Osteoblast (primary cell): ENCODE results near the gene PPP4R3B. TPM values are rescaled to one million over a fixed set of nuclear protein-coding genes. Genes with fewer than 3 reads are reported as not detected.
"Not testable (repeated sequence)": the region's sequence is repeated elsewhere in the genome, so short reads cannot be mapped to it uniquely, and the experiment has no call there.

ENCODE experiments used
- DNase-seq: peaks from one replicate; pipeline ENCODE4 v3.0.0; 2011; ENCODE audit warnings: low spot score, mixed read lengths; ENCODE audit not compliant: insufficient read length; ENCODE audit errors: missing footprints
- H2AFZ ChIP-seq: 2 replicates; pipeline ENCODE4 v1.6.0; 2011; ENCODE audit warnings: mild to moderate bottlenecking, low read length
- H3K27ac ChIP-seq: 2 replicates; pipeline ENCODE4 v1.5.1; 2011; ENCODE audit warnings: mild to moderate bottlenecking, low read depth, low read length, moderate library complexity
- H3K27me3 ChIP-seq: 2 replicates; pipeline ENCODE4 v1.6.0; 2012; ENCODE audit warnings: mild to moderate bottlenecking, control low read depth, inconsistent platforms, low read length, moderate library complexity; ENCODE audit not compliant: insufficient read depth
- H3K36me3 ChIP-seq: 2 replicates; pipeline ENCODE4 v1.5.1; 2011; ENCODE audit warnings: mild to moderate bottlenecking, low read length, control low read depth, moderate library complexity; ENCODE audit not compliant: insufficient read depth
- H3K4me1 ChIP-seq: 2 replicates; pipeline ENCODE4 v1.5.1; 2011; ENCODE audit warnings: mild to moderate bottlenecking, low read length, control low read depth, moderate library complexity; ENCODE audit not compliant: insufficient read depth
- H3K4me2 ChIP-seq: 2 replicates; pipeline ENCODE4 v1.6.0; 2011; ENCODE audit warnings: mild to moderate bottlenecking, low read length; ENCODE audit not compliant: insufficient read depth
- H3K4me3 ChIP-seq: fragments of 200-600 bp; sonication (generic); 3 replicates; pipeline ENCODE4 v1.5.1; 2012; ENCODE audit warnings: mild to moderate bottlenecking, low read length, inconsistent platforms; ENCODE audit not compliant: insufficient read depth
- H3K79me2 ChIP-seq: 2 replicates; pipeline ENCODE4 v1.6.0; 2012; ENCODE audit warnings: mild to moderate bottlenecking, low read length, control low read depth, inconsistent platforms; ENCODE audit not compliant: insufficient read depth
- H3K9me3 ChIP-seq: 2 replicates; pipeline ENCODE4 v1.5.1; 2011; ENCODE audit warnings: low read depth, low read length, control low read depth
- H4K20me1 ChIP-seq: 2 replicates; pipeline ENCODE4 v1.6.0; 2012; ENCODE audit warnings: mild to moderate bottlenecking, low read length, control low read depth; ENCODE audit not compliant: insufficient read depth
- total RNA-seq: library from RNA; depleted of rRNA; stranded (reverse); fragments of >200 nt; gene quantifications from 2 replicates; pipeline ENCODE4 v1.2.3, GENCODE V29; 2012
- TF ChIP-seq, protein P1 (sequence below): IDR thresholded peaks from 2 replicates; pipeline ENCODE4 v1.5.1; 2011; ENCODE audit warnings: mild to moderate bottlenecking, low read depth, low read length, moderate library complexity; ENCODE audit errors: extremely low read depth

Gene PPP4R3B
- total RNA-seq, 1 donor: 37.6 TPM

DNA sequence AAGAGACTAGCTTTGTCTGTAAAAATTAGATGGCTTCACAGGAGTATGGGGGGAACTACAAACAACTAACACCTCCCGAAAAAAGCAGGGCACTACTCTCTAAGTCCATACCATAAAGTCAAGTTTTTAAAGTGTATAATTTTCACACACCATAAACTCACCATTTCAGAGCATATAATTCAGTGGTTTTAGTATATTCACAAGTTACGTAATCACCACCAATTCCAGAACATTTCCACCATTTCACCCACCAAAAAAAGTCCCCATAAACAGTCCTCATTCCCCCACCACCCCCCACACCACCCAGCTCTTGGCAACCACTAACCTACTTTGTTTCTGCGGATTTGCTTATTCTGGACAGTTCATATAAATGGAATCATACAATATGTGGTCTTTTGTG, 64.1 kb downstream of the PPP4R3B start:
- Histone ChIP-seq H3K4me3 (no peak overlapping the region), H4K20me1 (peaks cover 15% of the 10 kb centered on the region), H3K36me3 (peaks cover 11% of the 10 kb centered on the region), H3K27ac (no peak overlapping the region), H3K4me1 (peaks cover 13% of the 10 kb centered on the region), H2AFZ (no peak overlapping the region), H3K27me3 (no peaks in the 10 kb centered on the region), H3K4me2 (no peak overlapping the region), H3K79me2 (no peaks in the 10 kb centered on the region), H3K9me3 (no peaks in the 10 kb centered on the region)
- DNase-seq: no peak
- TF ChIP-seq, protein P1, sequence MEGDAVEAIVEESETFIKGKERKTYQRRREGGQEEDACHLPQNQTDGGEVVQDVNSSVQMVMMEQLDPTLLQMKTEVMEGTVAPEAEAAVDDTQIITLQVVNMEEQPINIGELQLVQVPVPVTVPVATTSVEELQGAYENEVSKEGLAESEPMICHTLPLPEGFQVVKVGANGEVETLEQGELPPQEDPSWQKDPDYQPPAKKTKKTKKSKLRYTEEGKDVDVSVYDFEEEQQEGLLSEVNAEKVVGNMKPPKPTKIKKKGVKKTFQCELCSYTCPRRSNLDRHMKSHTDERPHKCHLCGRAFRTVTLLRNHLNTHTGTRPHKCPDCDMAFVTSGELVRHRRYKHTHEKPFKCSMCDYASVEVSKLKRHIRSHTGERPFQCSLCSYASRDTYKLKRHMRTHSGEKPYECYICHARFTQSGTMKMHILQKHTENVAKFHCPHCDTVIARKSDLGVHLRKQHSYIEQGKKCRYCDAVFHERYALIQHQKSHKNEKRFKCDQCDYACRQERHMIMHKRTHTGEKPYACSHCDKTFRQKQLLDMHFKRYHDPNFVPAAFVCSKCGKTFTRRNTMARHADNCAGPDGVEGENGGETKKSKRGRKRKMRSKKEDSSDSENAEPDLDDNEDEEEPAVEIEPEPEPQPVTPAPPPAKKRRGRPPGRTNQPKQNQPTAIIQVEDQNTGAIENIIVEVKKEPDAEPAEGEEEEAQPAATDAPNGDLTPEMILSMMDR: no peak

DNA sequence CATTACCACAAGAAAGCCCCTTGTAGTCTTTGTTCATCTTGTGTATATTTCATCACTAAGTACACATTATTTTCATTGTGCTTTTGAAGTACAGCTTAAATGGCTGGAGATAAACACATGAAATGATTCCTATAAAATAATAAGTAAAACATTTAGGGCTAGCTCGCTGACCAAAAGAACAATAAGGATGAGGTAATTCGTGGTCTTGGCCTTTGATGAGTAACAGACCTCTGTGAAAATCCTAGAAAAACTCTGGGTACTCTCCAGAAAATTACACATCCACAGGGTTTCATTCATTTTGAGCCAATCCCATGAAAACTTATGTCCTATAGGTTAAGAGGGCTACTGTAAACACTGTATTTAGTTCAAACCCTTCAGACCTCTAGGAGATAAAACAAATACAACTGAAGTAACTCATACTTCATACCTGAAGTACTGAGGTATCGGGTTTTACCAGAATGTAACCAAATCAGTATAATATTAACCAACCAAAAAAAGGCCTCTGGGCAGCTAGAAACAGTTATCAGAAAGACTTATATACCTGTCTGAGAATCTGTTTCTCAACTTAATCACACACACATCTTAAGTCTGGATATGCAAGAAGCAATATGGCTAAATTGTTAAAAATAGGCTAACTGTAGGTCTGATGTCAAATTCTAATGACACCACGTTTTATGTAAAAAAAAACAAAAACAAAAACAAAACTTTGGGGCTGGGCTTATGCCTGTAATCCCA, 66.9 kb downstream of the PPP4R3B start:
- TF ChIP-seq, protein P1: no peak
- no peaks in the 10 kb centered on the region for H3K79me2 ChIP-seq
- H4K20me1 ChIP-seq: peaks cover 10% of the 10 kb centered on the region
- no peaks in the 10 kb centered on the region for H3K9me3 ChIP-seq
- peaks cover 6% of the 10 kb centered on the region for H3K4me1 ChIP-seq
- no peaks in the 10 kb centered on the region for H3K27me3 ChIP-seq
- no peak overlapping the region for H3K27ac ChIP-seq
- H3K36me3 ChIP-seq: peaks cover 8% of the 10 kb centered on the region
- peak; percentile 68 for DNase-seq
- no peak overlapping the region for H3K4me3 ChIP-seq
- H3K4me2 ChIP-seq: no peak overlapping the region
- H2AFZ ChIP-seq: no peak overlapping the region

GRCh38 chr2:55547679-55548078, 69.7 kb downstream of the PPP4R3B start:
- H3K27ac ChIP-seq, H3K9me3 ChIP-seq, DNase-seq, H2AFZ ChIP-seq, H3K4me3 ChIP-seq, H4K20me1 ChIP-seq, H3K4me1 ChIP-seq, H3K79me2 ChIP-seq, H3K4me2 ChIP-seq, H3K27me3 ChIP-seq: not testable (repeated sequence)
- peaks cover 23% of the 10 kb centered on the region for H3K36me3 ChIP-seq

DNA sequence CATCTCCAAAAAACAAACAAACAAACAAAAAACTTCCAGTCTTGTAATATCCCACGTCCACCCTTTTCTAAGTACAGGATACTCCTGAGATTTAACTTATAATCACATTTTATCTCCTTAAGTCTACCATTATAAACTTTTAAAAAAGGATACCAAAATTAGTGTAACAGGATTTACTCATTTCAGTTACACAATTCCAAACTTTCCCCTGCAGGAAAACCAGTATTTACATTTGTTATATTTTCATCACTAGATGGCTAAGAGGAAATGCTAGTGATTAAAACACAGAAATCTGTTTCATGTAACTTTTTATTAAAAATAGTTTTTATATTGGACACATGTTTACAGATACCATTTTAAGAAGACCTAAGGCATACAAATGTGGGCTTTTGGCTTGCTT, 70.4 kb downstream of the PPP4R3B start:
- no peaks in the 10 kb centered on the region for H3K9me3 ChIP-seq
- no peak overlapping the region for H3K4me2 ChIP-seq
- no peak overlapping the region for H3K4me3 ChIP-seq
- peaks cover 27% of the 10 kb centered on the region for H3K36me3 ChIP-seq
- H3K27me3 ChIP-seq: no peaks in the 10 kb centered on the region
- H4K20me1 ChIP-seq: peaks cover 10% of the 10 kb centered on the region
- no peak overlapping the region for H3K27ac ChIP-seq
- DNase-seq: peak; percentile 3
- peaks cover 6% of the 10 kb centered on the region for H3K4me1 ChIP-seq
- H3K79me2 ChIP-seq: no peaks in the 10 kb centered on the region
- no peak overlapping the region for H2AFZ ChIP-seq
- TF ChIP-seq, protein P1: no peak
